Testis (tissue), 3 donors: ENCODE results near the gene SPINK8. TPM values are rescaled to one million over a fixed set of nuclear protein-coding genes. Genes with fewer than 3 reads are reported as not detected.

Experiments
- DNase-seq: peaks from one replicate; pipeline ENCODE4 v3.0.0-alpha.2; 2019
- H3K27ac ChIP-seq, 2 donors: fragments of 200-600 bp; sonication (generic); one replicate each; pipeline ENCODE4 v1.5.1; 2019
- H3K27me3 ChIP-seq: fragments of 200-600 bp; sonication (generic); one replicate; pipeline ENCODE4 v1.5.1; 2019
- H3K36me3 ChIP-seq: fragments of 200-600 bp; sonication (generic); one replicate; pipeline ENCODE4 v1.5.1; 2017; ENCODE audit warnings: low read depth; ENCODE audit errors: missing control alignments
- H3K4me1 ChIP-seq: fragments of 200-600 bp; sonication (generic); one replicate; pipeline ENCODE4 v1.5.1; 2019
- H3K4me3 ChIP-seq, 2 donors: fragments of 200-600 bp; sonication (generic); one replicate each; pipeline ENCODE4 v1.5.1; 2017 to 2019
- H3K9me3 ChIP-seq: fragments of 200-600 bp; sonication (generic); one replicate; pipeline ENCODE4 v1.5.1; 2017
- POLR2A ChIP-seq: fragments of 450-650 bp; IDR thresholded peaks from one replicate; pipeline ENCODE4 v1.6.1; 2017; ENCODE audit warnings: antibody characterized with exemption, mild to moderate bottlenecking, moderate library complexity
- WGBS, 2 donors: methylation state at CpG; one replicate each; pipeline ENCODE4 v1.1.5; 2018; 5-methylcytosine and 5-hydroxymethylcytosine counted together
- intact Hi-C: fragments of 100-400 bp; cut with DNase I; formaldehyde crosslinking; loops from one replicate; pipeline ENCODE4 v1.15.1; 2023; ENCODE audit warnings: low total_unique reads
- polyA plus RNA-seq: library from polyadenylated mRNA; stranded (reverse); fragments of 350-450 nt; fragmentation: Illumina TruSeq; extraction: RNeasy Lipid Tissue Mini Kit (QIAGEN cat#74804); gene quantifications from one replicate; pipeline ENCODE4 v1.2.3, GENCODE V29; 2014; ENCODE audit warnings: low read depth, low replicate concordance; ENCODE audit not compliant: insufficient read depth
- total RNA-seq, 2 donors: library from RNA; depleted of rRNA; stranded (reverse); fragments of >200 nt; gene quantifications; one replicate each; pipeline ENCODE4 v1.2.3, GENCODE V29; 2016
- TF ChIP-seq, protein P1 (sequence below), 3 experiments: fragments of 450-650 bp in 2 of 3; fragments of 200-600 bp in 1 of 3; sonication (generic) in 1 of 3; IDR thresholded peaks; one replicate each; pipeline ENCODE4 v1.5.1; 2016 to 2019; ENCODE audit warnings: antibody characterized with exemption in 3 of 3, mild to moderate bottlenecking in 2 of 3, moderate library complexity in 1 of 3

Gene SPINK8
- total and polyA plus RNA-seq, 3 donors from 2014 or later, result not detected

DNA sequence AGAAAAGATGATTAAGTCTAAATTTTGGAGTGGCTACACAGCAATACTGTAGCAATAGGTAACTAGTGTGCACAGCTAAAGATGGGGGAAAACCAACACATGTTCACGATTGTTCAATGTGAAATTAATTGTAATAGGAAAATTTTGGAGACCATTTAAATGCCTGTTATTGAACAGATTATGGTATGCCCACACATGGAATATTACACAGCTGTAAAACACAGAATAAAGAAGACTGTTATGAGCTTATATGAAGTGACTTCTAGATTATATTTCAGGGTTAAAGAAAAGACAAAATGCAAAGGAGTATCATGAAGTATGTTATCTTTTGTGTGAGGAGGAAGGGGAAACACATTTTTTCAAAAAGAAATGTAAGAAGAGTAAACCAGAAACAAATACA lies 43.8 kb downstream of the SPINK8 start:
- TF ChIP-seq, protein P1, sequence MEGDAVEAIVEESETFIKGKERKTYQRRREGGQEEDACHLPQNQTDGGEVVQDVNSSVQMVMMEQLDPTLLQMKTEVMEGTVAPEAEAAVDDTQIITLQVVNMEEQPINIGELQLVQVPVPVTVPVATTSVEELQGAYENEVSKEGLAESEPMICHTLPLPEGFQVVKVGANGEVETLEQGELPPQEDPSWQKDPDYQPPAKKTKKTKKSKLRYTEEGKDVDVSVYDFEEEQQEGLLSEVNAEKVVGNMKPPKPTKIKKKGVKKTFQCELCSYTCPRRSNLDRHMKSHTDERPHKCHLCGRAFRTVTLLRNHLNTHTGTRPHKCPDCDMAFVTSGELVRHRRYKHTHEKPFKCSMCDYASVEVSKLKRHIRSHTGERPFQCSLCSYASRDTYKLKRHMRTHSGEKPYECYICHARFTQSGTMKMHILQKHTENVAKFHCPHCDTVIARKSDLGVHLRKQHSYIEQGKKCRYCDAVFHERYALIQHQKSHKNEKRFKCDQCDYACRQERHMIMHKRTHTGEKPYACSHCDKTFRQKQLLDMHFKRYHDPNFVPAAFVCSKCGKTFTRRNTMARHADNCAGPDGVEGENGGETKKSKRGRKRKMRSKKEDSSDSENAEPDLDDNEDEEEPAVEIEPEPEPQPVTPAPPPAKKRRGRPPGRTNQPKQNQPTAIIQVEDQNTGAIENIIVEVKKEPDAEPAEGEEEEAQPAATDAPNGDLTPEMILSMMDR (IDR thresholded peaks at IDR 0.05), result no peak
- no peak for TF ChIP-seq POLR2A
- DNase-seq, result no peak
- Histone ChIP-seq H3K27me3 (no peaks in the 10 kb centered on the region), H3K9me3 (no peaks in the 10 kb centered on the region), H3K36me3 (no peaks in the 10 kb centered on the region), H3K4me3 (no peak overlapping the region), H3K27ac (no peak overlapping the region), H3K4me1 (no peaks in the 10 kb centered on the region)
- WGBS, 2 donors, result 85 to 91% methylated on average over 1 of the region's 1 CpG
- intact Hi-C loops, result no loop called here

DNA sequence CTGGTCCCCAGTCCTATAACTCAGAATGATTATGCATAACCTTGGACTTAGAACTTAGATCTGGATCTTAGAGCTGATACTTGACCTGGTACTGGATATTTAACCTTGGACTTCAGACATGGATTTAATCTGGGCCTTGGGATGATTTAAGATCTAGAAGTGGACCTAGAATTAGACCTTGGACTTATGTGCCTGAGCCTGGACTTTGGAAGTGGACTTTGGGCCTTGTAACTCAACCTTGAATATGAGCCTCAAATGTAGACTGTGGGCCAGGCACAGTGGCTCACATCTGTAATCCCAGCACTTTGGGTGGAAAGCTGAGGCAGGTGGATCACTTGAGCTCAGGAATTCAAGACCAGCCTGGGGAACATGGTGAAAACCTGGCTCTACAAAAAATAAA lies 46.4 kb downstream of the SPINK8 start:
- Histone ChIP-seq H3K27me3 (no peaks in the 10 kb centered on the region), H3K27ac (no peak overlapping the region), H3K4me3 (no peak overlapping the region), H3K9me3 (no peaks in the 10 kb centered on the region), H3K36me3 (no peaks in the 10 kb centered on the region), H3K4me1 (no peaks in the 10 kb centered on the region)
- intact Hi-C loops, result no loop called here
- TF ChIP-seq POLR2A, result no peak
- TF ChIP-seq, protein P1 (IDR thresholded peaks at IDR 0.05), result no peak
- no peak for DNase-seq

DNA sequence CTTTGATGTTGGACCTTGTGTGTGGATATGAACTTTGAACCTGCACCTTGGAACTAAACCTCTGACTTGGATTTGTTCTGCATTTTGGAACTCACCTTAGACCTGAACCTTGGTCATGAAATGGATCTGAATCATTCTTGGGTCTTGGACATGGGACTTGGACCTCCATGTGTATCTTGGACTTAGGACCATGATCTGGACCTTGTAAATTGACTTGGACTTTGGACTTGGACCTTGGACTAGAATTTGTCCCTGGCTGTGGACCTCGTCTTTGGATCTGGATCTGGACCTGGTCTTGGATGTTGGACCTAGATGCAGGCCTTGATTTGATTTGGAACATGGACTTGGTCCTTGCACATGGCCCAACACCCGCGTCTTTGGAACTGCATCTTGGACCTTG lies 47.2 kb downstream of the SPINK8 start:
- 87 to 93% methylated on average over 3 of the region's 3 CpGs for WGBS, 2 donors
- H3K4me3 ChIP-seq, result no peak overlapping the region
- no peak for TF ChIP-seq POLR2A
- H3K36me3 ChIP-seq, result no peaks in the 10 kb centered on the region
- H3K4me1 ChIP-seq, result no peaks in the 10 kb centered on the region
- no peaks in the 10 kb centered on the region for H3K9me3 ChIP-seq
- no peak overlapping the region for H3K27ac ChIP-seq
- DNase-seq, result no peak
- no peaks in the 10 kb centered on the region for H3K27me3 ChIP-seq
- intact Hi-C loops, result no loop called here

GRCh38 chr3:48285675-48286074 lies 47.8 kb downstream of the SPINK8 start:
- no peak for DNase-seq
- Histone ChIP-seq H3K27me3 (no peaks in the 10 kb centered on the region), H3K27ac (no peak overlapping the region), H3K4me3 (no peak overlapping the region), H3K4me1 (no peaks in the 10 kb centered on the region), H3K9me3 (no peaks in the 10 kb centered on the region), H3K36me3 (no peaks in the 10 kb centered on the region)
- intact Hi-C loops, result no loop called here
- TF ChIP-seq, protein P1 (IDR thresholded peaks at IDR 0.05), result no peak
- TF ChIP-seq POLR2A, result no peak
- WGBS, 2 donors, result 78 to 79% methylated on average over 1 of the region's 1 CpG

DNA sequence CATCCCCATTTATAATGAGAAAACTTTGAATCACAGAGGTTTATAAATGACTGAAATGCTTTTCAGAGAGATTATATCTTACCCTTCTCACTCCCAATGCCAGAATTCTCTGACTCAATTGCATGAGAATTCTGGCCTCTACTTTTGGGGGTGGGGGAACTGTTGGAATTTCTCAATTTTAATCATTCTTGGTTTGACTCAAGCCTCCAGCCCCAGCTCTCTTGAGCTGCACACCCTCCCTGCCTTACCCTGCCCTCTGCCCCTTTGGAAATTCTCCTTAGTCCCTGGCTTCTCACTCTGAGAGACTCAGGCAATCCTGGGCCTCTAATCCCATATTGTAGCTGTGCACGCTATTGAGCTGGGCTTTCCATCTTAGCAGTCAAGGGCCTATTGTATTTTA lies 48.3 kb downstream of the SPINK8 start:
- H3K27me3 ChIP-seq, result no peaks in the 10 kb centered on the region
- intact Hi-C loops, result no loop called here
- 90 to 93% methylated on average over 1 of the region's 1 CpG for WGBS, 2 donors
- H3K36me3 ChIP-seq, result no peaks in the 10 kb centered on the region
- no peak overlapping the region for H3K27ac ChIP-seq
- H3K4me1 ChIP-seq, result no peaks in the 10 kb centered on the region
- TF ChIP-seq, protein P1 (IDR thresholded peaks at IDR 0.05), result no peak
- no peak for TF ChIP-seq POLR2A
- H3K4me3 ChIP-seq, result no peak overlapping the region
- no peaks in the 10 kb centered on the region for H3K9me3 ChIP-seq
- no peak for DNase-seq
